Mammary epithelial cell (primary cell): ENCODE data around the gene WASF2.

Source experiments
- CTCF ChIP-seq, 2 donors: IDR thresholded peaks in 1 of 2; conservative IDR thresholded peaks in 1 of 2; 2 replicates each; pipeline ENCODE4 v1.5.1; 2011 to 2012; ENCODE audit warnings: inconsistent platforms in 2 of 2, low read length in 2 of 2, mild to moderate bottlenecking in 2 of 2, control low read depth in 1 of 2, low read depth in 1 of 2; ENCODE audit not compliant: insufficient read depth in 1 of 2; ENCODE audit errors: extremely low read depth in 1 of 2
- EZH2 ChIP-seq: IDR thresholded peaks from 2 replicates; pipeline ENCODE4 v1.6.1; 2012; ENCODE audit warnings: low read length, inconsistent platforms, borderline replicate concordance

DNA sequence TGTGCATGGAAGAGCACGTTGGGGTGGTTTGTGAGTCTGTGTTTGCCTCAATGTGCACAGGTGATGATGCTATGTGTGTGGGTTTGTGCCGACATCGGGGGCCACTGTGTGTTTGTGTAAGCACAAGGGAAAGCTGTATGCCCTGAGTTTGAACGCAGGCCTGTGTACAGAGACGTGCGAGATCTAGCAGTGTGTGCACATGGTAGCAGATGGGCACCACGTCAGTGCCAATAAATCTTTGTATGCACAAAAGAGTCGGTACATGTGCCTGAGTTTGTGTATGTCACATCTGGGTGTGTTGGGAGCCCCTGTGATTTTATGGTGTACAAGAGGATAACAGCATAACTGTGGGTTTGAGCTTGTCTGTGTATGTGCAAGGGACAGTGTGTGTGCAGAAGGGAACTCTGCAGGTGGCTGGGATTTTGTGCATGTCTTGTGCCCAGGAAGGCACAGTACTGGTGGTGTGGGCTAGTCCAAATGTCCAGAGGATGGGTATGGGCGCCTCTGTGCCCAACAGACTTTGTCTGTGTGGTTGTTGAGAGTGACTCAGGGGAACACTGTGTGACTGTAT, 32.0 kb upstream of the WASF2 start:
- no peak for TF ChIP-seq CTCF (conservative IDR thresholded peaks at IDR 0.05 in 1 of 2, IDR thresholded peaks at IDR 0.05 in 1 of 2; ENCODE audit: extremely low read depth in 1 of 2, insufficient read depth in 1 of 2, low read depth in 1 of 2, low read length in 2 of 2)
- TF ChIP-seq EZH2: no peak
